ENCODE measurements around the gene LSMEM2.

The LSMEM2 gene

GRCh38 chr3:50324351-50325112 lies 45.6 kb downstream of the LSMEM2 start:
- Histone ChIP-seq H3K36me3 (ENCODE audit: control insufficient read depth, insufficient read depth, low read length) (no peaks in the 10 kb centered on the region), H3K9me3 (ENCODE audit: control insufficient read depth, low read length) (no peaks in the 10 kb centered on the region), H3K27me3 (ENCODE audit: control insufficient read depth, insufficient read depth, low read length) (no peaks in the 10 kb centered on the region), H3K4me1 (ENCODE audit: control insufficient read depth, insufficient read depth, low read length) (peaks cover 46% of the 10 kb centered on the region), H3K9ac (ENCODE audit: low read length) (no peak overlapping the region), H3K4me3 (ENCODE audit: low read length) (no peak overlapping the region)

- Histone ChIP-seq H3K9ac (ENCODE audit: low read length) (no peak overlapping the region), H3K27me3 (ENCODE audit: control insufficient read depth, insufficient read depth, low read length) (no peaks in the 10 kb centered on the region), H3K4me3 (ENCODE audit: low read length) (no peak overlapping the region), H3K4me1 (ENCODE audit: control insufficient read depth, insufficient read depth, low read length) (peaks cover 41% of the 10 kb centered on the region), H3K9me3 (ENCODE audit: control insufficient read depth, low read length) (no peaks in the 10 kb centered on the region), H3K36me3 (ENCODE audit: control insufficient read depth, insufficient read depth, low read length) (peaks cover 4% of the 10 kb centered on the region)
Observed at GRCh38 chr3:50325113-50325480, 46.2 kb downstream of the LSMEM2 start.

- Histone ChIP-seq H3K27me3 (ENCODE audit: control insufficient read depth, insufficient read depth, low read length) (no peaks in the 10 kb centered on the region), H3K4me1 (ENCODE audit: control insufficient read depth, insufficient read depth, low read length) (peaks cover 36% of the 10 kb centered on the region), H3K9me3 (ENCODE audit: control insufficient read depth, low read length) (no peaks in the 10 kb centered on the region), H3K4me3 (ENCODE audit: low read length) (no peak overlapping the region), H3K36me3 (ENCODE audit: control insufficient read depth, insufficient read depth, low read length) (peaks cover 9% of the 10 kb centered on the region), H3K9ac (ENCODE audit: low read length) (no peak overlapping the region)
Observed at GRCh38 chr3:50325497-50326181, 46.8 kb downstream of the LSMEM2 start.

- Histone ChIP-seq H3K27me3 (ENCODE audit: control insufficient read depth, insufficient read depth, low read length) (no peaks in the 10 kb centered on the region), H3K9ac (ENCODE audit: low read length) (no peak overlapping the region), H3K4me1 (ENCODE audit: control insufficient read depth, insufficient read depth, low read length) (peaks cover 35% of the 10 kb centered on the region), H3K36me3 (ENCODE audit: control insufficient read depth, insufficient read depth, low read length) (peaks cover 14% of the 10 kb centered on the region), H3K4me3 (ENCODE audit: low read length) (no peak overlapping the region), H3K9me3 (ENCODE audit: control insufficient read depth, low read length) (no peaks in the 10 kb centered on the region)
Observed at GRCh38 chr3:50326182-50326541, 47.3 kb downstream of the LSMEM2 start.

- peaks cover 30% of the 10 kb centered on the region for H3K4me1 ChIP-seq (ENCODE audit: control insufficient read depth, insufficient read depth, low read length)
- peak overlapping the region; percentile 87 for H3K9ac ChIP-seq (ENCODE audit: low read length)
- no peaks in the 10 kb centered on the region for H3K27me3 ChIP-seq (ENCODE audit: control insufficient read depth, insufficient read depth, low read length)
- no peaks in the 10 kb centered on the region for H3K9me3 ChIP-seq (ENCODE audit: control insufficient read depth, low read length)
- peaks cover 17% of the 10 kb centered on the region for H3K36me3 ChIP-seq (ENCODE audit: control insufficient read depth, insufficient read depth, low read length)
- H3K4me3 ChIP-seq (ENCODE audit: low read length), result peak overlapping the region; percentile 85
Observed at GRCh38 chr3:50327129-50327528, 48.2 kb downstream of the LSMEM2 start.

DNA sequence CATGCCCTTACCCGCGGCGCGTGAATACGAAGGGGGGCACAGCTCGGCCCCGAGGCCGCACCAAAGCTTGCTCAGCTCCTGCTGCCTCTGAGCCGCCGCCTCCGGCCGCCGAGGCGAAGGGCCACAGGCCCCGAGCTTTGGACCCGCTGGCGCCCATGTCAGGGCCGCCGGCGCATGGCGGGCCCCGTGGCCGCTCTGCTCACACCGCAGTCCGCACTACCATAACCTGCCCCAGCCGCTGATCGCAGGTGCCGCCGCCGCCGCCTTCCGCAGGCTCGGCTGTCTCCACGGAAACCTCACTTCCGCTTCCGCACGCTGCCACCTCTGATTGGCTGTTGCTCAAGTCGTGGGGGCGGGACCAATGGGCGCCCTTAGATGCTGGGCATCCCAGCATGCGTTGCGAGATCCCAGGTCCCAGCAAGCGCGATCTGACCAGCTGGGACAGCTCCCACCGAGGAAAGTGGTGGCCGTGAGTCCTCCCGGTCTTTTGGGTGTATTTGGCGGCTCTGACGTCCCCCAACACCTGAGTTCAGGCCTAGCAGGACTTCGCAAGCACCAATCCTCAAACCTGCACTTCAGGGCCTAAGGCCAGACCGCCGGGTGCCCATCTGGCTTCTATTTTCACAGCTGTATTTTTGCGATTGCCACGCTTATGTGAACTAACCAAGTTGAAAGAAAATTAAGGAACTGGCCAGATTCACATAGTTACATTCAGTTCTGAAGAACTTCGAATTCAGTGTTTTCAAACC lies 49.2 kb downstream of the LSMEM2 start, which contains the start of gene TUSC2:
TSS of gene TUSC2 (minus strand) at position 281 of the 749 bp plus-strand sequence. CDS start at position 157, 124 bp downstream.
- Histone ChIP-seq H3K9ac (ENCODE audit: low read length) (peak within 1 kb of the TSS; percentile 87), H3K4me1 (ENCODE audit: control insufficient read depth, insufficient read depth, low read length) (peaks cover 21% of the 10 kb centered on the region), H3K36me3 (ENCODE audit: control insufficient read depth, insufficient read depth, low read length) (peaks cover 17% of the 10 kb centered on the region)

DNA sequence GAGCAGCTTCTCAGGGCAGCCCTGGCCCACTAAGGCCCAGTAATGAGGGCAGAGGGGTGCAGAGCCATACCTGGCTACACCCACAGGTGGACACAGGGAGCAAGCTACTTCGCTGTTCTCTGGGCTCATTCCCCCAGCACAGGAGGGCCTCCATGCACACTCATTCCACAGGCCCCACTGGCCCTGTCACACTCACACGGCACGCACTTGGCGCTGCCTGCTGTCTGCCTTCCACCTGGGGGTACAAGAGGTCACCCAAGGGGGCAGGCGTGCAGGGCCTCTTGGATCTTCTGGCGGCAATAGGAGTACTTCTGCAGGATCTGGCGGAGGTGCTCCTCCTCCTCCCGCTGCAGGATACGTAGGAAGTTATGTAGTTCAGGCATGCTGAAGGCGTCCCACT lies 51.4 kb downstream of the LSMEM2 start:
- Histone ChIP-seq H3K36me3 (ENCODE audit: control insufficient read depth, insufficient read depth, low read length) (peaks cover 17% of the 10 kb centered on the region), H3K9ac (ENCODE audit: low read length) (no peak overlapping the region), H3K27me3 (ENCODE audit: control insufficient read depth, insufficient read depth, low read length) (no peaks in the 10 kb centered on the region), H3K4me3 (ENCODE audit: low read length) (no peak overlapping the region), H3K9me3 (ENCODE audit: control insufficient read depth, low read length) (no peaks in the 10 kb centered on the region), H3K4me1 (ENCODE audit: control insufficient read depth, insufficient read depth, low read length) (peaks cover 31% of the 10 kb centered on the region)

More for the DNA sequence above, 49.2 kb downstream of the LSMEM2 start, which contains the start of gene TUSC2:
- Histone ChIP-seq H3K9me3 (ENCODE audit: control insufficient read depth, low read length) (no peaks in the 10 kb centered on the region), H3K4me3 (ENCODE audit: low read length) (peak within 1 kb of the TSS; percentile 85), H3K27me3 (ENCODE audit: control insufficient read depth, insufficient read depth, low read length) (no peaks in the 10 kb centered on the region)

DNA sequence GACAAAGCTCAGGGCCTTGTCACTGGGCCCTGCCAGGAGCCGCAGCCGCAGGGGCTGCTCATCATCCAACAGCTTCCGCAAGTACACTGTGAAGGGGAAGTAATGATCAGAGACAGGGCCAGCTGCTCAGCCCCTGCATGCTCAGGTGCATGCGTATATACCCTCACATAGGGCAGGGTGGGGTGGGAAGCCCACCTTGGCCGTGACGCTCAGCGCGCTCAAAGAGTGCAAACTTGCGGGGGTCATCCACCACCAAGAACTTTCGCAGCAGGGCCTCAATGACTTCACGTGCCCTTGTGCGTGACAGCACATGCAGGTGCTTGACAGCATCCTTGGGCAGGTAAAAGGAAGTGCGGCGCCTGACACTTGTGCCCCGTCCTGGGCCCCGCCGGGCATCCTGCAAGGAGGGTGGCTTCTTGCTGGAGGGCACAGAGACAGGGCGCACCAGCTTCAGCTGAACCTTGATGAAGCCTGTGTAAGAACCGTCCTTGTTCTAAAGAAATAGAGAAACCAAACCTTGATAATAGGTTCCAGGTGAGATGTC lies 52.5 kb downstream of the LSMEM2 start:
- peaks cover 41% of the 10 kb centered on the region for H3K4me1 ChIP-seq (ENCODE audit: control insufficient read depth, insufficient read depth, low read length)
- no peaks in the 10 kb centered on the region for H3K9me3 ChIP-seq (ENCODE audit: control insufficient read depth, low read length)

DNA sequence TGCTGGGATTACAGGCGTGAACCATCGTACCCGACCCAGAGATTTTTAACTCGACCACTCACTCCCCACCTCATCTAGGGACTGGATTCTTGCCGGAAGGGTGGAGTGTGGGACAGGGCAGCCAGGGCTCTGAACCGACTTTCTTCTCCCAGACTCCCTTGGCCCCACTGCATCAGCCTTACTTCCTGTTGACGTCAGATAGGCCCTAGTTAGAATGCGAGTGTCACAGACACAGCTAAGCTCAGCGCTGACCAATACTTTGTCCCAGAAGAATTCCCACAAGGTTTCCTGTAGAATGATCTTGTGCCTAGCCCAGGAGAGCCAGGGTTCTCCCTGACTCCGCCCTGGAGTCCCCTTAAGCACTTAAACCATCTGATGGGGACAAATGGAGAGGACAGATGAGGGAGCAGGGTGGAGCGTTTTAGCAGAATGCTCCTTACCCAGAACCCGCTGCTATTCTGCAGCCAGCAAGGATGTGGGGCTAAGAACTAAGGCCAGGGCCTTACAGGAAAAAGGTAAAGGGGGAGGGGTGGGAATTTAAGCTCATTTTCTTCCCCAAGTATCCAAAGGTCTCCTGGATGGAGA lies 54.9 kb downstream of the LSMEM2 start:
- Histone ChIP-seq H3K4me3 (ENCODE audit: low read length) (no peak overlapping the region), H3K9me3 (ENCODE audit: control insufficient read depth, low read length) (no peaks in the 10 kb centered on the region), H3K36me3 (ENCODE audit: control insufficient read depth, insufficient read depth, low read length) (peaks cover 17% of the 10 kb centered on the region), H3K4me1 (ENCODE audit: control insufficient read depth, insufficient read depth, low read length) (peaks cover 38% of the 10 kb centered on the region), H3K9ac (ENCODE audit: low read length) (peak overlapping the region; percentile 15), H3K27me3 (ENCODE audit: control insufficient read depth, insufficient read depth, low read length) (no peaks in the 10 kb centered on the region)

More for the DNA sequence above, 52.5 kb downstream of the LSMEM2 start:
- Histone ChIP-seq H3K27me3 (ENCODE audit: control insufficient read depth, insufficient read depth, low read length) (no peaks in the 10 kb centered on the region), H3K9ac (ENCODE audit: low read length) (no peak overlapping the region), H3K36me3 (ENCODE audit: control insufficient read depth, insufficient read depth, low read length) (peaks cover 17% of the 10 kb centered on the region), H3K4me3 (ENCODE audit: low read length) (no peak overlapping the region)

GRCh38 chr3:50334339-50335075 lies 55.6 kb downstream of the LSMEM2 start:
- Histone ChIP-seq H3K9ac (ENCODE audit: low read length) (peak overlapping the region; percentile 15), H3K4me3 (ENCODE audit: low read length) (no peak overlapping the region), H3K4me1 (ENCODE audit: control insufficient read depth, insufficient read depth, low read length) (peaks cover 40% of the 10 kb centered on the region), H3K36me3 (ENCODE audit: control insufficient read depth, insufficient read depth, low read length) (peaks cover 17% of the 10 kb centered on the region), H3K9me3 (ENCODE audit: control insufficient read depth, low read length) (no peaks in the 10 kb centered on the region), H3K27me3 (ENCODE audit: control insufficient read depth, insufficient read depth, low read length) (no peaks in the 10 kb centered on the region)
